DMS153 (cell line): ENCODE measurements around the gene VPS37B.

Experiments
- DNase-seq: peaks from one replicate; lab custom pipeline; 2025; lab: John Stamatoyannopoulos, UW

The VPS37B gene

DNA sequence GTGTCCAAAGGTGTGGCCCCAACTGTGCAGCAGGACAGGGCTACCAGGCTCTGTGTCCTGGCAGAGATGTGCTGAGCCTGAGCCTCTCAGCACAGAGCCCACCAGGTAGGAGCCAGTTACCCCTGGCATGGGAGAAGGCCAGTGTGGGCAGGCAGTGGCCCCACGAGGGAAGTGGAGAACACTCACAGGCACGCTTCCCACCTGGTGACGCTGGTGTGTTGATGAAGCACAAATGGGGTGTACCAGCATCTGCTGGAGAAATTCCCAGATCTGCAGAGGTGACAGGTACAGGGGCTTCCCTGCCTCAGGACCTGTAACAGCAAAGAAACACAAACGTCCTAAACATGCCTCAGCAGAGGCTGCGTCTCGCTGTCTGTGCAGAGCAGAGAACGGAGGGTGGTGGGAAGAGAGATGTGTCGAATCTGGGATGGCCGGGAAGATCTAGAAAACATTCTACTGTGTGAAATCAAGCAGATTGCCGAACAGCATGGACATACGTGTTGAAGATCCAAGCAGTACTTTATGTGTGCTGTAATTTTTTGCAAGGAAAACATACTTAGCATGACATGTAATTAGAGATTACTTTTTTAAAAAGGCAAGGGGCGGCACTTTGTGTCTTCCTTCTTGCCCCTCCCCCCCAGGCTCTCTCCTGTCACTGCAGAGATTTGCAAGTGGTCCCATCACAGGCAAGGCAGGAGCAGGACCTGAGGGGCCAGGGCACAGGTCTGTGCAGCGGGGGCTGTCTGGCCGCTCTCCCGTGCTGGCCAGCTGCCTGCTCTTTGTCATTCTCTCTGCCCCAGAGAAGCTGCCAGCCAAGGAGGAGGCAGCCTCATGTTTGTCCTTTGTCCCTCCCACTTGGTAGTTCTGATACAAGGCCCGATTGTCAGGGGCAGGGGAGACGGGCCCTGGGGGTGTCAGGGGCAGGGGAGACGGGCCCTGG, 43.3 kb downstream of the VPS37B start:
- no peak for DNase-seq

DNA sequence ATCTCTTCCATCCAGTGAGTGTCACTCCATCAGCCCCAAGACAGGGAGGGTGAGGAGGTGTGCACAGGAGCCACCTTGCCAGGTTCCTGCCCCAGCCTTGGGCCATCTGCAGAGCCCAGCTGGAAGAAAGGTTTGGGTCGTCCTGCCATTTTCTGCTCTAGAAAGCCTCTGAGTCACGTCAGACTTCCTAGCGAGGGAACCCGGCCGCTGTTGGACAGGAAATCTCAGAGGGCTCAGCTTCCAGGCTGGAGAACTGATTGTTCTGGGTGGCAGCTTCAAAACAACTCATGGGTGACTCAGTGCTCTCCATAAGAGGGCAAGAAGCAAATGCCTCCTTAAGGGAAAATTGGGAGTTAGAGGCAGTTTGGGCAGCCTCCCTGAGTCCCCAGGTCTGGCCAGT, 44.1 kb downstream of the VPS37B start:
- no peak for DNase-seq

DNA sequence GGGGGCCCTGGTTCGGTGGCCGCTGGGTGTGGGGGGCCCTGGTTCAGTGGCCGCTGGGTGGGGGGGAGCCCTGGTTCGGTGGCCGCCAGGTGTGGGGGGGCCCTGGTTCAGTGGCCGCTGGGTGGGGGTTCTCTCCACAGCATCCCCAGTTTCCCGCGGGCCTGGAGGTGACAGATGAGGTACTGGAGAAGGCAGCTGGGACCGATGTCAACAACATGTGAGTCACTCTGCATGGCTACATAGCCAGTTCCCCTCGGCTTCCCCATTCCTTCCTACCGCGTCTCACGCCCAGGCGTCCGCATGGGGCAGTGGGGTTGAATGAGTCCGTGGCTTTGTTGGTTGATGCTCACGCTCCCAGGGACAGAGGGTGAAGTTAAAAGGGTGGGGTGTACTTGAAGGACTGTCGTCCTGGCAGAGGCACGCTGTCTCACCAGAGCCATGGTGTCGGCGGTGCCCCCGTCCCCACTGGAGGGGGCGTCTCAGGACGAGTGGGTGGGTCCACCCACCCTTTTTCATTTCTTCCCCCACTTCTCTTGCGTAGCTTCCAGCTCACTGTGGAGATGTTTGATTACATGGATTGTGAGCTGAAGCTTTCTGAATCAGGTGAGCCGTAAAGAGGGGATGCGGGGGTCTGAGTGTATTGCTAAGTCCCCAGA, 45.1 kb downstream of the VPS37B start:
- no peak for DNase-seq

DNA sequence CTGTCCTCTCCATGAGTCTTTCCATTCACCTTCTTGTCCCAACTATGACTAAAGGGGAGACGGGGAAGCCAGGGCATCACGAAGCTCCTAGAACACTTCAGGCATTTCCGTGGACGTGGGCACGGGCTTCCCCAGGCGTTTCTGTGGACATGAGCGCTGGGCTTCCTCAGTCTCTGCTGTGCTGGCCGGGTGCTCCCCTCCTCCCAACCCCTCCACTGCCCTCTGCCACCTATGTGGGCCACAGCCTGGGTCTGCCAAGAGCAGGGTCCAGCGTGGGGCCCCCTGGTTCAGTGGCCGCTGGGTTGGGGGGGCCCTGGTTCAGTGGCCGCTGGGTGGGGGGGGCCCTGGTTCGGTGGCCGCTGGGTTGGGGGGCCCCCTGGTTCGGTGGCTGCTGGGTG, 45.9 kb downstream of the VPS37B start:
- no peak for DNase-seq

DNA sequence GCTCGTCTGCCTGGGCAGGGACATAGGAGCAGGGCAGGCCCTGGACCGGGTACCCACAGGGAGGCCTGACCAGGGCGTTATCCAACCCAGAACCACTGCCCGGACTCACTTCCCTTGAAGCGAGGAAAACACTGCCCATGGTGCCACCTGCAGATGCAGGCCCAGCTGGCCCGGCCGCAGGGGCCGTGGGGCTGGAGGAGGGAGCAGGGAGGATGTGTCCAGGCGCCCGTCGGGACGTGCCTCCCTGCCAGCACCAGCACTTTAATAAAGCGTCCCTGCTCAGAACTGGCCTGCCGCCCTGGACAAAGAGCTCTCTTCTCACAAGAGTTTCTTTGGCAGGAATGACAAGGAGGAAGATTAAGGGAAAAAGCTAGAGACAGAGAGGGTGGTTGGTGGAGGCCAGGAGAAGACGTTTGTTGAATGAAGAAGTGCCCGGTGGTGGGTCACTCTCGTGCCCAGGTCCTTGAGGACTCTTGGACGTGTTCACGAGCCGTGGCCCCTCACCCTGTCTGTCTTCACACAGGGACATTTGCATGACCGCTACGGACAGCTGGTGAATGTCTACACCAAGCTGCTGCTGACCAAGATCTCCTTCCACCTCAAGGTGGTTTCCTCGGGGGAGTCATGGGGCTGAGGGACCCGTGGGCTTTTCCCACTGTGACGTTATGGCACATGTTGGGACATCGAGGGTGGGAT, 46.4 kb downstream of the VPS37B start:
- DNase-seq: no peak

DNA sequence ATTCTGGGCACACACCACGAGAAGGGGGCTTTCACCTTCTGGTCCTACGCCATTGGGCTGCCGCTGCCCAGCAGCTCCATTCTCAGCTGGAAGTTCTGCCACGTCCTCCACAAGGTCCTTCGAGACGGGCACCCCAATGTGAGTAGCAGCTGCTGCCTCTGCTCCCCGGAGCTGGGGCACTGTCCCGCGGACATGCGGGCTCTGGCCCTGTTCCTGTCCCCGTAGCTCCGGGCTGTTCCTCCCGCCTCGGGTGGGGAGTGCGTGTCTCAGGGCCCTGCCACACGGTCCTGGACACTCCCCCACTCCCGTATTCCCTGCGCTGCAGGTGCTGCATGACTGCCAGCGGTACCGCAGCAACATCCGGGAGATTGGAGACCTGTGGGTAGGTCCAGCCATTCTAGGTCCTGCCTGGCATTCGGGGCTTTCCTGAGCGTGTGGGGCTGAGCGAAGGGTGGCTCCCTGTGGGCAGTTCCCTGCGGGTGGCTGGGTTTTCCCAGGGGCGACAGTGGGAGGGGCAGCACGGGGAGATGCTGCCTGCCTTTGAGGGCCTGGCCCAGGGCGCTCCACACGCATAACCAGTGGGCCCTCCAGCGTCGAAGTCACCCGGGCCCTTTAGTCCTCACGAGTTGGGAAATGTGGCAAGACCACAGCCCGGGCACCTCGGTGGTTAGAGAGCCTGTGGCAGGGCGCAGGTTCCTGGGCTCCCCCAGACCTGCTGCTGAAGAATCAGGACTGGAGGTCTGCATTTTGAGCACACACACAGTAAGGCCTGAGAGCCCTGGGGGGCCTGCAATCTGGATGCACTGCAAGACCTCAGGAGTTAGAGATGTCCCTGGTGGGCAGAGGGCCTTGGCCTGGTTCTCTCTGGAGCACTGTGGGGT, 47.2 kb downstream of the VPS37B start:
- DNase-seq: no peak

DNA sequence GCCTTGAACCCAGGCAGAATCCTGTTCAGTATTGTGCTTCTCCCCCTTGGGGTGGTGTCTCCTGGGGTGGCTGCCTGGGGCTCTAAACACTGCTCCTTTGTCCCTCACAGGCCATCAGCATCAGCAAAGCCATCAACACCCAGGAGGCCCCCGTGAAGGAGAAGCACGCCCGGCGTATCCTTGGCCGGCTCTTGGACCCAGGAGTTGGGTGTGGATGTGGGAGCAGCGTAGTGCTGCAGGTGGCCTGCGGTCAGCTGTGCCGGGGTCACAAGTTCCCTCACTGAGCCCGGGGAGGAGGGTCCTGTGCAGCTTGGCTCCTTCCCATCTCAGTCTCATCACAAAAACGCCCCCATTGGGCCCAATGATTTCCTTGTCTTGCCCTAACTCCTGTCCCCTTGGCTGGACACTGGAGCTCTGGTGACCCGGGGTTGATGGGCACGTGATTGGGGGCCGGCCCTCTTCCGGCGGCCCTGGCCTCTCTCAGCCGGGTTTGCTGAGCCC, 48.0 kb downstream of the VPS37B start:
- DNase-seq: no peak

DNA sequence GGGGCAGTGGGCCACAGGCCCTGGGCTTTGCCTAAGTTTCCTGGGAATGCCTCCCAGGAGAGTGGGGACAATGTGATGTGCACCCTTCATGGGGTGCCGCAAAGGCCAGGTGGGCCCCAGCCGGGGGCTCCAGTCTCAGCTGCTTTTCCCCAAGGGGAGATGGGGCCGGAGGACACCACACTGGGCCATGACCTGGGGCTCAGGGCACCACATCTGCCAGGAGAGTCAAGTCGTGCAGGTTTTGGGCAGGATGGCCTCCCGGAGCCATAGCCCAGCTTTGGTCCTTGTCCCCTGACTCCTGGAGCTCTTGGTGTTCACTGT, 48.4 kb downstream of the VPS37B start:
- no peak for DNase-seq

DNA sequence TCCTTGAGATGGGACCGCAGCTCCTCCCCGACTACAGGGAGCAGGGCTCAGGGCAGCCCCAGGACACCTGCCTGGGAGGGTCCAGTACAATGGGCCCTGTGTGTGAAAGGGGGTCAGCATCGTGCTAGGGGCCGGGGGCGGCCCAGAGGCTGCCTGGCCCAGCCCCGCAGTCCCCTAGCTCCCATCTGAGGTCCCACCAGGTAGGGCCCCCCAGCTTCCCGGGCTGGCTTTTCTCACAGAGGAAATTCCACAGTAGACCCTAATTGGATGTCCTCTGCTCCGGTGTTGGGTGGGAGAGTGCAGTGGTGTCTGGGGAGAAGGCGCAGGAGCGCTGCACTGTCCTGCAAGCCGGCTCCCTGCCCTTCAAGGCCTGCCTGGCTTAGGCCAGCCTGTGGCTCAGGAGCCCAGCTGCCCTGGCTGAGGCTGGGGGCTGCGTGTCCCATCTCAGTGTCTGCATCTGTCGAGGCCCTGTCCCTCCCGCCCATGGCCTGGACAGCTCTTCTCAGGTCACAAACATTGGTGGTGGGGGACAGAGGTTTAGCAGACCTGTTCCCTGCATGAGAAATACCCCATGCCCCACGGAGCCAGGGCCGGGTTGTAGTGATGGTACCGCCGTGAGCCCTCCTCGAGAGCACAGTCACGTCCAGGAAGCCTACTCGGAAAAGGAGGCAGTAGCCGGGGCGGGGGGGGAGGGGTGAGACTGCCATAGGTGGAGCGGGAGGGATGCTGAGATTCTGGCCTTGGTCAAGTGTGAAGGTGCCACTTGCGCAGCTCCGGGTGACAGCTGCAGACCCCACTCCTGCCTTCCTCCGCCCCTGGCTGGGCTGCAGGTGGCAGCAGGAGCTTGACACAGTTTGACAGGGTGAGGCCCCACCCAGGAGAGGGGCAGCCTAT, 49.1 kb downstream of the VPS37B start:
- DNase-seq: no peak

DNA sequence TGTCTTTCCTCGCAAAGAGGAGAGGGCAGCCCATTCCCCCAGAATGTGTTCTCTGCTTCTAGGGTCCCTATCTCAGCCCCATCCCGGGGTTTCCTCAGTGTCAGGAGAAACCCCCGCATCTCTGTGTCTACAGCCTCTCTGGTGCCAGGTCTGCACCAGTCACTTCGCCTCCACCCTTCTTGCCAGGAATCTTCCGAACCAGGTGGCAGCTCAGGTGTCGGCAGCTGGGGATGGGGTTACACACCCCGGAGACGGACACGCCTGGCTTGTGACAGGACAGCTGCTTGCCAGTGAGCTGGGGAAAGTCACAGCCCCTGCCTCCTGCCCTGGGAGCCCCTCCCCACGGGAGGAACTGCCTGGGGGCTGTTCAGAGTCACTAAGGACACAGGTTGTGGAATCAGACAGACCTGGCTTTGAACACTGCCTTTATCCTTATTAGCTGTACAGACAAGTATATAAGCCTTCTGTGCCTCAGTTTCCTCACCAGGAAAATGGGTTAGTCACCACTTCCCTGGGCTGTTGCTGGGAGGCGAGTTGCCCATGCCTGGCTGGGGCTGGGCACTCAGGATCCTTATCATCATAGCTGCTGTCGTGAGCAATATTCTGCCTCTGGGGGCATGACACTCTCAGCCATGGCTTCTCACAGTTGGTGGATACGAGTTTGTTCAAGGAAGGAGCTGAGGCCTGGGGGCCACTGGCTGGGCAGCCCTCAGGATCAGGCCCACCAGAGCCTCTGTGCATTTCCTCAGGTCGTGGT, 49.9 kb downstream of the VPS37B start:
- no peak for DNase-seq

DNA sequence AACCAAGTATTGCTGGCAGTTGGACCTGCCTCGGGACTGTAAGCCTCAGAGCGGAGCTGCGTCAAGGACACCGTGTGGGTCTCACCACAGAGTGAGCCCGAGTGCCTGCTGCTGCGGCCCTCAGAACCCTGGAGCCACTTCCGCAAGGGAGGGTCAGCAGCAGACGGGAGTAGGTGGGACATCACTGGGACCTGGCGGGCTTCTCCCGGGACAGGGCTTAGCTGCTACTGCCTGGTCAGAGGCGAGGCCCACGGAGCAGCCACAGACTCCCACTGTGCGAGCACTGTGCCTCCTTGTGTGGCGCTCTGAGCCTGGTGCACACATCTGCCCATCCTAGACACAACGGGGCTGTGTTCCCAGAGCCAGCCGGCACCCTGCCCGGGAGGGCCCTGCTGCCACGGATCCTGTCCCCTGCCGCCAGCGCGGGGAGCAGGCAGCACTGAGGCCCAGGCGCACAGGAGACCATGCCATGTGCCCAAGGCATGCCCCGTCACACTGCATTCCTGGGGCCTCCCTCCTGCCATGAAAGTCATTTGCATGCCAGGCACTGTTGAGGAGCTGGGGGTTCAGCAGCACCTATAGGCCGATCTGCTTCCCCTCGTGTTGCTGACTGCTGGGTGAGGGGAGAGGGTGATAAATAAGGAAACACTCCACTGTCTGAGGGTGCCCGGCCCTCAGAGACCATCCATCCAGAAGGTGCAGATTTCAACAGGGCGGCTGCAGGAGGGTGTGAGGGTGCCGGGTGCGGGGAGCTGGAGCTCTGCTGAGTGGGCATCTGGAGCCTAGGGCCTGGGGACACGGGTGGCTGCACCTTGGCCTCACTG, 50.7 kb downstream of the VPS37B start:
- DNase-seq: no peak

DNA sequence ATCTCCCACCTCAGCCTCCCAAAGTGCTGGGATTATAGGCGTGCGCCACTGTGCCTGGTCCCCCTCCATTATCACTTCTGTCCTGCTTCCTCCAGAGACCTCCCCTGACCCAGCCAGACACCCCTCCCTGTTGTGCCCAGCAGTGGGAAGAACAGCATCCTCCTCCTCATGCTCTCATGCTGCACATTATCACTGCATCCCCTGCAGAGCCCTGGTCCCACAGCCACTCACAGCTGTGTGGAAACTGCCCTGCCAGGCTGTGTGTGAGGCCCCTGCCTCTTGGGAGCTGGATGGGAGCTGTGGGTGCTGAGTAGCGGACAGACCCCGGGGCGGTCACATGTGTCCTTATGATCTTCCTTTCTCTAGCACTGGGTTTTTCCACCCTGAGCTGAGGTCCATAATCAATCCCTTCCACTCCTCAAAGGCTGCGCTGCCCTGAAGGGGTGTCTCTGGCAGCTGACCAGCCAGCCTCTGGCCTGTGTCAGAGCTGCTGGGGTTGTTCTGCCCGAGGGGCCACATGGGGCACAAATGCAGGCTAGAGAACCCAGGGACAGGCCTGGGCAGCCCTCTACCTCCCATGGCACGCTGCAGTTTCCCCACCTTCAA, 51.5 kb downstream of the VPS37B start:
- DNase-seq: no peak

DNA sequence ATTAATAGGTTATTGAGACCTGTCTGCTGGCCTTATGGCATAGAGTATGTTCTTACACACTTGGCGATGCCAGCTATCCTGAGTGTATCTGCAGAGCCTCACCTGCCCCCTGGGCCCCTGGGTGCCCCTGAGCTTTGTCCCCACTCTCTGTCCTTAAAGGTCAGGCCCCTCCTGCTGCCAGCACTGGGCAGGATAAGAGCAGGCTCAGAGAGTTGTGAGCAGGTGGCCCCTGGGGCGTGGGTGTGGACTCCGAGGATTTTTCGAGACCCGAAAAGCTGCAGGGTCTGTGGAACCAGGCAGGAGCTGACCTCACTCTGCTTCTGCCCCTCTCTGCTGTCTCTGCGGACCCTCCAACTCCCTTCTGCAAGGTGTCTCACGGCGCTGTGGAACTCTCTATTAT, 52.5 kb downstream of the VPS37B start:
- DNase-seq: no peak

DNA sequence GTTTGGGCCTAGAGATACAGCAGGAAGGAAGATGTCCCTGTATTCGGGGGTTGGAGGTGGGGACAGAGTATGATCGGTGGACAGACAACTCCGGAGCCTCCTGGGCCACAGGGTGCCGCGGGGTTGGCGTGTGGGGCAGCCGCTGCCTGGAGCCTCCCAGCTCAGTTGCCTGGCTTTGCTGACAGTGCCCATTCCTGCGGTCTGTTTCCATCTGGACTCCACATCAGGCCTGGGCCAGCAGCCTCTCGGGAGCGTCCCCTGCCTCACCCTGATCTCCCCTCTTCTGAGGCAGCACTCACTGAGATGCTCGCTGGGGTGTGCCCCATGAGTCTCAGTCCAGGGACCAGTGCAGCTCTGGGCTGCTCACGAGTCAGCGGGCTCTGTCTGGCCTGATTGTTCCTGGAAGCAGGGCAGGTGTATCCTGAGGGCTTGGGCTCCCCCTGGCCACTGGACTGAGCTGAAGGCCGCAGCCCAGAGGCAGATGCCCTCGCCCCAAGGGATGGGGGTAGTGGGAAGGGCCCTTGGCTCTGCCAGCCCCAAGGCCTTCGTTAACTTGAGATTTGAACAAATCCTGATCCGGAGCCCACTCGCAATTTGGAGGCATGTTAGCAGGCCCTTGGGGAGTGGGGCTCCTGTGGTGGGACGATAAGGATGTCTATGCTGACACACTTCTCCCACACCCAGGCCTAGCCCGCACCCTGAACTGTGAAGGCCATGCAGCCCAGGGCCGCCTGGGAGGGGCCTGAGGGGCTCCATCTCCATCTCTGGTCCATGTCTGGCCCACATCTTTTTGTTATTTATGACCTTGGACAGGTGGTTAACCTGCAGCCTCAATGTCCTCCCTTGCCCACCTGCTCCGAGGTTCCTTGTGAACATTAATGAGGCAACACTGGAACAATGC, 53.2 kb downstream of the VPS37B start:
- no peak for DNase-seq

DNA sequence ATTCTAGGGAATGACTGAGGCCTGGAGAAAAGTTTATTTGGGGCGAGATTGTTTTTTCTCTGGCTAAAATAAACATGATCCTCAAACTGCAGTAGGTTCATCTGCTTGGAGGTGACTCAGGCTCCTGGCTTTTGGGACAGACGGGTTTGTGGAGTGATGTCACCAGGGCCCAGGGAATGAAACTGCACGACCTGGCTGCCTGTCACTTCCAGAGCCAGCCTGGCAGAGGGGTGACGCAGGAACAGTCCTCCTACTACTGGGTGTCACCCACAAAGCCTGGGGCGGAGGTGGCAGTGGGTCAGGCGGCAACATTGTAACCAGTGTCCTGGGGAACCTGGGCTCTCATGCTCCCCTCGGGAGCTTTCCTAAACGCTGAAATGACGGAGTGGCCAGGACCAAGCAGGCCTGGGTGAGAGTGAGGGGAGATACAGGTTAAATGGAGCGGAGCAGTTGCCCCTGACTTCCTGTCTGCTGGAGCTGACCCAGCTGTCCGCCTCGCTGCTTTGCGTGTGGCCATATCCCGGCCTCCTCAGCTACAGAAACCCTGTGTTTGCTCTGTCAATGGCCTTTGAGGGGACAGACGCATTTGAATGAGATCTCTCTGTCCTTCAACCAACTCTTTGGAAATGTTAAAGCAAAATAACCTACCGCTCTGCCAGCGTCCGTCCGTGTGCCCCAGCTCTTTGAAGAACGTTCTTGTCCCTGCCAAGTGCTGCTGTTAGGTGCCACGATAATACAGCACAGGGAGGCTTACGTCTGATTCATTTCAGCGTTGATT, 54.2 kb downstream of the VPS37B start:
- no peak for DNase-seq

DNA sequence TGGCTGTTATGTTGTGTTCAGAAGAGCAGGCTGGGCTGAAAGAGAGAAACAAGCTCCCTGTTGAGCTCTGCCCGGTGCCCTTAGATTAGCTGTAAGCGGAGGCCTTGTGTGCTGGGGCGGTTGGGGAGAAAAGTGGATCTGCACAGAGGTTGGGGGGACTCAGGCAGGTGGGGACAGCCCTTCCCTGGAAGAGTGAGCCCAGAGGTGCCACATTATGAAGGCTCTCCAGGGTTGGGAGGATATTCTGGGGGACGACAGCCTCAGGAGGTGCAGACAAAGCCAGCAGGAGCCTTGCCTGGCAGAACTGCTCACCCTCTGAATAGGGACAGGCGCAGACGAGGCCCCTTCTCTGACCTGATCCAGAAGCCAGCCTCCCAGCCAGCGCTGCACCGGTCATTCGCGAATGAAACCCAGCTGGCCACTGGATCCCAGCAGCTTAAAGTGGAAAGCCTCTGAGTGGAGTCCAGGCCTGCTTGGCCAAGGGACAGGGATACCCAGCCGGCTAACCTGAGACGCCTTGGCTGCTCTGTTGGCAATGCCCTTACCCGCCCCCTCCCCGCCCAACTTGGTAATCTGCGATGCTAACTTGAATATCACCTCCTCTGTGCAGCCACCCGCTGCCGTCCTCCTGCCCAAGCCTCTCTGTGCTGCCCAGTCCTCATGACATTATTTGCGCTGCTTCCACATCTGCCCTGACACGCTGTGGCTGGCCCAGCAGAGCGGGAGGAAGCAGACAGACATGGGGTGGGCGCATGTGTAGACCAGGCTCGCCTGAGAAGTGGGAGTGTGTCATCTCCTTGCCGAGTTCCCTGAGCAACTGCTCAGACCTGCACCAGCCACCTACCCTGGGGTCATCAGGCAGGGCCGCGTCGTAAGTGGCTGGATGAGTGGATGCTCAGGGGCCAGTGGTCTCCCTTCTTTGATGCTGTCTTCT, 55.1 kb downstream of the VPS37B start:
- DNase-seq: no peak
